Femur (tissue), 1 donor: ENCODE measurements around the gene CDKN2D.

Experiments
- DNase-seq: peaks from one replicate; pipeline ENCODE4 v3.0.0-alpha.2; 2017

CDKN2D gene

DNA sequence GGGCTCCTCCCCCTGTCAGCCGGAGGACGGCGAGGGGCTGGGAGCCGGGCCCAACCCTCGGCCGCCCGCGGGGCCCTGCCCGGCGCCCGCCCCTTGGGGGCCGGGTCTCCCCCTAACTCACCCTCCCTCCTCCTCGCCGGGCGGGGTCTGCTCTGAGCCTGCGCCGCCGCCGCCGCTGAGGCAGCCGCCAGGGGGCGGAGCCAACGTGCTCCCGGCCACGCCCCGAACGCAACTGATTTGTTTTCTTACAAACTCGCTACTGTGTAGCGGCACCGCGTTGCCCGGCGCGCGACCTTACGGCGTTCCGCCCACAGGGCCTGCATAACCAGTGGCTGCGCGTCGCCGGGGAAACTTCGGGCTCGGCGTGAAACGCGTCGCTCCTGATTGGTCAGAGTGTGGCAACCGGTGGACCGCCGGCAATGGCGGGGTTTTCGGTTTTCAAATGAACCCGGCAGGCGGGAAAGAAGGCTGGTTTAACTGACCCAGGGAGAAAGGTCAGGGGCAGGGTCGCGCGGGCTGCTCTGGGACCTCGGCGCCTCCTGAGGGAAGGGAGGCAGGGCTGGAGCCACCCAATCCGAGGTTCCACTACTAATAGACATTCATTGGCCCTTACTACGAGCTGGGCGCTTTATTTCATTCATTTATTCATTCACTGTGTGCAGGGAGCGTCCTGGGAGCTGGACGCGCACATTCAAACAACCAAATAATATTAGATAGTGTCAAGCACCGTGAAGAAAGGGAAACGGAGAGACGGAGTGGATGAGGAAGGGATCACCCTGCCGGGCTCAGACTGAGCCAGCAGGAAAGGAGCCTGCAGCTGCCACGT lies at the start of gene CDKN2D:
Gene CDKN2D (minus strand): TSS at position 154 of the 826 bp plus-strand sequence. CDS start 326 bp downstream, outside the sequence.
- DNase-seq, result peak; percentile 100

DNA sequence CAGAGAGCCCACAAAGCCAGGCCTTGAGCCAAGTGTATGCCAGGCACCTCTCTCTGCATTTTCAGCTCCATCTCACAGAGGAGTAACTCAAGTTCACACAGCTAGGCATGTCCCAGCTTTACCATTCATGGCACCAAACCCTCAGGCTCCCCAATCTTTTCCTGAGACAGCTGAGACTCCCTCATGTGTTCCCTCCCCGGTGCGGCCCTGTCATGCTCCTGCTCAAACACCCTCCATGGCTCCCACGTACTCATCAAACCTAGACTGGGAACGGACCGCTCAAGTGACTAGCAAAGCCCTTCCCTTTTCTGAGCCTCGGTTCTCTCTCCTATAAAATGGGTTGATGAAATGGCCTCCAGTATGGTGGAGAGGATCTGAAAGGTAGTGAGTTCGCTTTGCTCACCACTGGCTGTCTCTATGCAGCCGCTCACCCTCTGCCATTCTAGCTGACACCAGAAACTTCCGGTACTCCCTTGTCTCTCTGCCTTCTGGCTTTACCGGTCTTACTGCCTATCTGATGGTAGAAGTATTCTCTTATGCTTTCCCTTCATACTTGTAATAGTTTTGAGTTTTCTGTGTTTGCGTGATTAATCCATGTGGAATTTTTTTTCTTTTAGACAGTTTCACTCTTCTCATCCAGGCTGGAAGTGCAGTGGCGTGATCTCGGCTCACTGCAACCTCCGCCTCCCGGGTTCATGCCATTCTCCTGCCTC lies 48.8 kb upstream of the CDKN2D start:
- DNase-seq, result no peak

DNA sequence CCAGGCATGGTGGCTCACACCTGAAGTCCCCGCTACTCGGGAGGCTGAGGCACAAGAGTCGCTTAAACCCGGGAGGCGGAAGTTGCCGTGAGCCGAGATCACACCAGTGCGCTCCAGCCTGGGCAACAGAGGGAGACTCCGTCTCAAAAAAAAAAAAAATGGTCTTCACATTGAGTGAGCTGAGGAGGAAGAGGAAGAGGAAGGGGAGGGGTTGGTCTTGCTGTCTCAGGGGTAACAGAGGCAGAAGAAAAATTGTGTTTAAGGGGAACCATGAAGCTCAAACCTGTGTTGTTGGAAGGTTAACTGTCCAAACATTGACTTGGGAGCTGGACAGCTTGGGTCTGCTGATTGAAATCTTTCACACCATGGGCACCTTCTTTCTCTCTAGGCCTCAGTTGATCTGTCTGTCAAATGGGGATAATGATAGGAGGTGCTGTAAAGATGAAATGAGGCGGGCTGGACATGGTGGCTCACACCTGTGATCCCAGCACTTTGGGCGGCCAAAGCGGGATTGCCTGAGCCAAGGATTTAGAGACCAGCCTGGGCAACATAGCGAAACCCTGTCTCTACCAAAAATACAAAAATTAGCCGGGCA lies 46.7 kb upstream of the CDKN2D start:
- no peak for DNase-seq

DNA sequence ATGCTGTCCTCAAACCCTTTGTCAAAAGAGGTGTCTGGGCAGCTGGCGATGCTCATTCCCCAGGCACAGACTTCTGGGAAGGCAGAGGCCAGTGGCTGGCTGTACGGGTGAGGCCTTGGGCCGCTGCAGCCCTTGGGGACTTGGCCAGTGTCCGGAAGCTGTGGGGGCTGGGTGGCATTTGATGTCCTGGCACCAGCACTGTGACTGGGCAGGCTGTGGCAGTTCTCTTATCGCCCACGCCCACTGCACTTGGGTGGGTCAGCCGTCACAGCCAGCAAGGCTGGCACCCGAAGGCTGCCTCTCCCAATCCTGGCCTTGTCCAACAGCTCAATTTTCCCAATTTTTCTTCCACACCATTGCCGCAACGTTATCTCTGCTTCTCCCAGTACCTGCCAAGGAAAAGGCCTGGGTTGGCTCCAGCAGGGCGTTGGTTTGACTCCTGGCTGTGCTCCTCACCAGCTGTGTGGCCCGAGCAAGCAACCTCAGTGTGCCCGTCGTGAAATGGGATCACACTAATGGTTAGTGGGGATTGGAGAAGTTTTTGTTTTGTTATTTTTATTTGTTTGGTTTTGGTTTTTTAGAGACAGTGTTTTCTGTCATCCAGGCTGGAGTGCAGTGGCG lies 43.8 kb upstream of the CDKN2D start:
- peak; percentile 53 for DNase-seq

DNA sequence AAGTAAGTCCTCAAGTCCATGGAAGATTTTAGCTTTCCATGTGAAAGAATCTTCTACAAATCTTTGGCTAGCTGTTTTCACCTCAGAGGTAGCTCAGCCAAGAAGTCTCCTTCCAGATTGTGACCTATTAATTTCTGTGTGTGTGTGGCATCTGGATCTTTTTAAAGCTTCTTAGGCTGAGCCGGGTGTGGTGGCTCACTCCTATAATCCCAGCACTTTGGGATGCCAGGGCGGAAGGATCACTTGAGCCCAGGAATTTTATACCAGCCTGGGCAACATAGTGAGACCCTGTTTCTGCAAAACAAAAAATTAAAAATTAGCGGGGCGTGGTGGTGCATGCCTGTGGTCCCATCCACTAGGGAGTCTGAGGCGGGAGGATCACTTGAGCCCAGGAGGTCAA lies 43.1 kb upstream of the CDKN2D start:
- DNase-seq, result no peak

DNA sequence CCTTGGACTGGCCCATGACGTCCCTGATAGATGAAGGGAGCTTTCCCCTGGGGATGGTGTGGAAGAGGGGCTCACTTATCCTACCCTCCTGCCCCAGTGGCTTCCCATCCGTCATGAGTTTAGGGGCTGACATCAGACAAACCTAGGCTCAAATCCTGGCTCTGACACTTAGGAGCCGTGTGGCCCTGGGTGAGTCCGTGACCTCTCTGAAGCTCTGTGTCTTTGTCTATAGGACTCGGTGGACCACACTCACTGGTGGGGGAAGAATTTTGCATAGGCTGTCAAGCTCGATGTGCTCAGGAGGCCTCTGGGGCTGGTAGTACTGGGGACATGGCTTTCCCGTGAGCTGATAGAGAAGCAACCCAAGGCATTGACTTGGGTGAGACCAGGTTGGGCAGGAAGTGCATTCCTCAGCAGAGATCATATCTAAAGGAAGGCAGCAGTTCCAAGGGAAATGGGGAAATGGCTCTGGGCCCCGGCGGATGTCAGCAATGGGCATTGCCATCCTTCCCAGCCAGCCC lies 35.7 kb upstream of the CDKN2D start:
- no peak for DNase-seq

DNA sequence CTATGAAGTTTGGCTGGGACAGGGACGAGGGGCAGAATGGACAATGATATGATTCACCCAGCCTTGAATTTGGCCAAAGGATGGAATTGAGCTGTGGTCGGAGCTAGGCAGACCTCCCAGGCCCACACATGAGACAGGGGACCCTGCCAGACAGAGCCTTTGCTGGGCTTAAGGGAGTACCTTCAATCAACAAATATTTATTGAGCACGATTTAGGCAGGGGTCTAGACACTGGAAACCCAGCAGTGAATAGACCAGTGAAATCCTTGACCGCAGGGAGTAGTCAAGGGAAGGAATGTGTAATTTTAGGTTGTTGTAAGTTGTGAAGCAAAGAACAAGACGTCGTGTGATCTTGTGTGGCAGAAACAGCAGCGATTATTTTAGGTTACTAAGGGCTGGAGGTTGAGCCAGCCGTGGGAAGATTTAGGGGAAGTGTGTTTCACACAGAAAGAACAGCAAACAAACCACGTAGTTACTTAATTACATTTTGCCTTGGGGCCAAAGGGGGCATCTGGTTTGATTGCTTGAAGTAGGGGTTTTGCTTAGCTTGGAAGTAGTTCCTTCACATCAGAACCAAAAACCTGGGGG lies 35.2 kb upstream of the CDKN2D start:
- DNase-seq, result peak; percentile 64

DNA sequence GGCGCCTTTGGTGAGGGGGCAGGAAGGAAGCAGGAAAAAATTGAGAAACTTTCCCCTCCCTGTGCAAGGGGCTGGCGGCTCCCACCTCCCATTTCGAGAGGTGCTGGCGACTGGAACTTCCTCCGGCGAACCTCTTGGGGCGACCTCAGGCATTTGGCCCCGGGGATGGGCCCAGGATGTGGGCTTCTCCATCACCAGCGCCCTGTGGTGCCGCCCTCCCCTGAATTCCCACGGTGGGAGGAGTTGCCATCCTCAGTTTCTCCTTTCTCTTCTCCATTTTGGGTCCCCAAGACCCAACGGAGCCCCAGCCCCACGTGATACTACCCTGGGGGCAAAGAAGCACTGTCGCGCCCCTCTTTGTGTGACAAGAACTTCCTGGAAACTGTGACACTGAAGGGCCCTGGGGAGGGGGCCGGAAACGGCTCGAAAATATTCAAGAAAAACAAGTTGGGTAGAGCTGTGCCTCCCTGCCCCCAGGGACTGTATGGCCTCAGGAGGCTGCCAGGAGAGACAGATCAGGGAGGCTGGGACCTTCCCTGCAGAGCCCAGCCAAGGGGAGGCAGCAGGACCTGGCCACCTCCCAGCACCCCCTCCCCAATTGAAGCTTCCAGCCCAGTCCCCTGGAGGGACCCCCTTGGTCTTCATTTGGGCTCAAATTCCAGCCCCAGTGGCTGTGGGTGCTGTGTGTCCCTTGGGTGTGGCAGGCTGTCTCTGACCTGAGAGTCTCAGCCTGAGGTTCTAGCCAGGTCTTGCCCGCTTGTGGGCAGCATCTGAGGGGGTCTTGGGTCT lies 34.5 kb upstream of the CDKN2D start:
- peak; percentile 82 for DNase-seq

DNA sequence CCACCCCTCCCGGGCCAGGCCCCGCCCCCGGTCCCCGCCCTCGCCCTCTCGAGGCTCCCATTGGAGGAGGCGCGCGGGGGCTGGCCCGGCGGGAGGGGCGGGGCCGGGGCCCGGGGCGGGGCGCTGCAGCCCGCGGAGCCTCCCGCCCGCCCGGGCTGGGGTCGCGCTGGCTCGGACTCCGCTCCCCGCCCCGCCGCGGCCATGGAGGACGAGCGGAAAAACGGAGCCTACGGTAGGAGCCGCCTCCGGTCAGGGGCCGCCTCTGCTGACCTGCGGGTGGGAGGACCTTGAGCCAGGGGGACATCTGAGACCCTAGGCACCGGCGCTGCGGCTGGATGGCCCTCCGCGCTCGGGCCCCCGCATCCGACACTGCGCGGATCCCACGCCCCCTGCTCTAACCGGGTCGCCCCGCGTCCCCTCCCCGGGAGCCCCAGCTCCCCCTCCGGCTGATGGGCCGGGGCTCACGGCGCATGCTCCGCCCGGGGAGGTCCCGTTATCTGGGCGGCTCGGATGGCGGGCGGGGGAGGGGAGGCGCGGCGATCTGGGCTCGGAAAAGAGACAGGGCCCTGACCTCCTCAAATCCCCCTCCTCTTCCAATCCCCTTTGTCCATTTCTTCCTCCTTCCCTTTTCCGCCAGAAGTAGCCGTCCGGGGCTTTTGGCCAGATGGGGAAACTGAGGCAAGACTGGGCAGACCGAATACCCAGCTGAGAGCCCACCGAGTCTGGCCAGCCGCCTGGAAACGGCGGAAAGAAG lies 33.7 kb upstream of the CDKN2D start:
- peak; percentile 91 for DNase-seq

DNA sequence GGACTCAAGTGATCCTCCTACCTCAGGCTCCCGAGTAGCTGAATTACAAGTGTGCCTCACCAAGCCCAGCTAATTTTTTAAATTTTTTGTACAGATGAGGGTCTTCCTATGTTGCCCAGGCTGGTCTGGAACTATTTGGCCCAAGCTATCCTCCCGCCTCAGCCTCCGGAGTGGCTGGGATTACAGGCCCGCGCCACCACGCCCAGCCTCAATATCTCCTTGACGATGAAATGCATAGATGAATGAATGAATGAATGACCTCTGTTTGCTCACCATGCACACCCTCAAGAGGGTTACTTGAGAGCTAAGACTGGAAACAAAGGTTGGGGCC lies 33.2 kb upstream of the CDKN2D start:
- DNase-seq, result no peak

DNA sequence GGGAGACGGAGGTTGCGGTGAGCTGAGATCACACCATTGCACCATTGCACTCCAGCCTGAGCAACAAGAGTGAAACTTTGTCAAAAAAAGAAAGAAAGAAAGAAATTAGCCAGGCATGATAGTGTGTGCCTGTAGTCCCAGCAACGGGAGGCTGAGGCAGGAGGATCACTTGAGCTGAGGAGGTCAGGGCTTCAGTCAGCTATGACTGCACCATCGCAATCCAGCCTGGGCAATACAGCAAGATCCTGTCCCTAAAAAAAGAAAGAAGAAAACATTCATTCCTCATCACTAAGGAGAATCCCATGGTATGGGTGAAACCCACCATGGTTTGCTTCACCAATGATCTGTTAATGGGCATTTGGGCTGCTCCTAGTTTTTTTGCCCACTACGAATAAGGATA lies 31.4 kb upstream of the CDKN2D start:
- DNase-seq, result no peak

DNA sequence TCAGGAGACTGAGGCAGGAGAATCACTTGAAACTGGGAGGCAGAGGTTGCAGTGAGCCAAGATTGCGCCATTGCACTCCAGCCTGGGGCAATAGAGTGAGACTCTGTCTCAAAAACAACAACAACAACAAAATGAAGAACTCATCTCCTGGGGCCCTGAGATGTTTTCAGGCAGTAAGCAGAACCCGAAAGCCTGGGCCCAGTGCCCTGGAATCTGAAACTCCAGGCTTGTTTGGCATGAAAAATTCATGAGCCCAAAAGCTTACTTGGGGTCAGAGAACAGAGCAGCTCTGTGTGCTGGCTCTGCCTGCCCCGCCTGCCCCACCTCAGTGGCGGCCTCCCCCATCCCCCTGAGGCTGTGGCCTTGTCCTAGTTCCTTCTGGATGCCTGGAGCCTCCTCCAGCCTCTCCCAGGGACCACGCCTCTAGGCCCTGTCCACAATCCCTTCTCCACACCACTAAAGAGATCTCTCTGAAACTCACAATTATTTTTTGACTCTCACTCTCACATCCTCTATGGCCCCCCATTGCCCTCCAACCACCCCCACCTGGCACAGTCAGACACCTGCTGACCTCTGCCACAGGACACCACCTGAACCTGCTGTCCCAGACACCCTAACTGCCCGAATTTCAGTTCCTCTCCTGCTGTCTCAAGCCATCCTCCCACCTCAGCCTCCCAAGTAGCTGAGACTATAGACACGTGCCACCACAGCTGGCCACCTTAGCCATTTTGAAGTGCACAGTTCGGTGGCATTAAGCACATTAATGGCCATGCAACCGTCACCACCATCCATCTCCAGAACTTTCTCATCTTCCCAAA lies 25.2 kb upstream of the CDKN2D start:
- DNase-seq, result peak; percentile 56

DNA sequence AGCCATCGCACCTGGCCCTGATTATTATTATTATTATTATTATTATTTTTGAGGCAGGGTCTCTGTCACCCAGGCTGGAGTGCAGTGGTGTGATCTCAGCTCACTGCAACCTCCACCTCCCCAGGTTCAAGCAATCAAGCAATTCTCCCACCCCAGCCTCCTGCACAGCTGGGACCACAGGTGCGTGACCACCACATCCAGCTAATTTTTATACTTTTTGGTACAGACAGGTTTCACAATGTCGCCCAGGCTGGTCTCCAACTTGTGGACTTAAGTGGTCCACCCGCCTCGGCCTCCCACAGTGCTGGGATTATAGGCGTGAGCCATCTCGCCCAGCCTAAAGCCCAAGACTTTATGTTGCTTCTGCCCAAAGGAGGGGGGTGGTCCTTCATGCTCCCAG lies 24.4 kb upstream of the CDKN2D start:
- no peak for DNase-seq

DNA sequence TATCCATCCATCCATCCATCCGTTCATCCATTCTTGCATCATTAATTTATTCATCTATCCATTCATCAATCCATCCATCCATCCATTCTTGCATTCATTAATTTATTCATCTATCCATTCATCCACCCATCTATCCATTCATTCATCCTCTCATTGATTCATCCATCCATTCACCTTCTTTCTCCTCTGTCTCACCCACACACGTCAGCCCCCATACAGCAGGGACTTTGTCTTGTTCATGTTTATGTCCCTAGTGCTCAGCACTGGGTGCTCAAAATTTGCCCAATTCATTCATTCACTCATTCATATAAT lies 19.0 kb upstream of the CDKN2D start:
- DNase-seq, result no peak

DNA sequence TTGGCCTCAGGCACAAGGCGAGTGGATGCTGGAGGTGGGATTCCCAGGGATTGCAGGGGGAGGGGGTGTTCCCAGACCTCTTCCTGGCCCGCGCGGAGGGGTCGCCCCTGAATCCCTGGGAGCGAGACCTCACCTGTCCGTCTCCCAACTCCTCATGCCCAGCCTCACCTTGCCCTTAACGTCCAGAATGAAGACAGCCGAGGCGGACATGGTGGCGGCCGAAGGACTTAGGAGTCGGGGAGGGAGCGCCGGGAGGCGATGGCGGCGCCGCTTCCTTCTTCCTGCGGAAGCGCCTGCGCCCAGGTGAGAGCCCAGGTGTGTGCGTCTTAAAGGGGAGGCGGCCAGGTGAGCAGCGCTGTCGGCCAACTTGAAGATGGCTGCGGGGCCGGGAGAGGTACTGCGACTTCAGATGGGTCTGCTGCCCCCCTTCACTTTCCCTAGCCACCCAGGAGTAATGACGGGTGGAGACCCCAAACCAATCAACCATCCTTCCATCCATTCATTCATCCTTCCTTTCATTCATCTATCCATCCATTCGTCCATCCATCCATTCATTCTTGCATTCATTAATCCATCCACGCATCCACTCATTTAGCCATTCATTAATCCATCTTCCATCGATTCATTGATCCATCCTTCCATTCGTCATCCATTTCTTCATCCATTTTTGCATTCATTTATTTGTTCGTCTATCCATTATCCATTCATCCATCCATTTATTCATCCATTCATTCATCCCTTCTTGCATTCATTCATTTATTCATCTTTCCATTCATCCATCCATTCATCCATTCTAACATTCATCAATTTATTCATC lies 18.5 kb upstream of the CDKN2D start, which contains the start of gene AP1M2:
Gene AP1M2 (minus strand): TSS at position 291 of the 817 bp plus-strand sequence. CDS start 81 bp downstream, at position 210.
- DNase-seq, result no peak

DNA sequence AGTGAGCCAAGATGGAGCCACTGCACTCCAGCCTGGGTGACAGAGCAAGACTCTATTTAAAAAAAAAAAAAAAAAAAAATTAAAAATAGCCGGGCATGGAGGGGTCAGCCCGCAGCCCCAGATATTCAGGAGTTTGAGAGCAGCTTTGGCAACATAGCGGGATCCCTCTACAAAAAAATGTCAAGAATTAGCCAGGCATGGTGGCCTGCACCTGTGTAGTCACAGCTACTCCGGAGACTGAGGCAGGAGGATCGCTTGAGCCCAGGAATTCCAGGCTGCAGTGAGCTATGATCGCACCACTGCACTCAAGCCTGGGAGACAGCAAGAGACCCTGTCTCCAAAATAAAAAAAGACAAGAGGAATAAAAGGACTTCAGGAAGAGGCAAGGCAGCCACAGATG lies 17.6 kb upstream of the CDKN2D start:
- no peak for DNase-seq

DNA sequence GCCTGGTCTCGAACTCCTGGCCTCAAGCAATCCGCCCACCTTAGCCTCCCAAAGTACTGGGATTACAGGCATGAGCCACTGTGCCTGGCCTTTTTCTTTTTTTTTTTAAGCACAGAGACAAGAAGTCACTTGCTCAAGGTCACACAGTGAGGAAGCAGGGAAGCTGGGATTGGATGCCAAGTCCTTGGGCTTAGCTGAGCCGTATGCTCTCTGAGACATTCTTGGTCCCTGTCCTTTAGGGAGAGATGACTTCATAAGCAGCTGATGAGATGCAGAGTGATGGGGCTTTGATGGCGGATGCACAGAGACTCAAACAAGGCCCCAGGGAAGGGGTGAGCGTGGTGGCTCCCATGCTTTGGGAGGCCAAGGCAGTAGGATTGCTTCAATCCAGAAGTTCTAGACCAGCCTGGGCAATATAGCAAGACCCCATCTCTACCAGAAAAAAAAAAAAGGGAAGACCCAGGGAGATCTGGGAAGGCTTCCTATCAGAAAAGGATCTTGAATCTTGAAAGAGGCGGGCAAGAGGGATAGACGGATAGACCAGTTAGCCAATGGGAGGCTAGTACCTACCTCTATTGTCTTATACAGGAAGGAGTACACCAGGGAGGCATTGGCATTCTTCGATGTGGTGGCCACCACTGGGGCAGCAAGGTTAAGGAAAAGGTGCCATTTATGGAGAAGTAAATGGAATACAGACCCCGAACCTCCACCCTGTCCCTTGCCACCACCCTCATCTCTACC lies 14.4 kb upstream of the CDKN2D start:
- no peak for DNase-seq

DNA sequence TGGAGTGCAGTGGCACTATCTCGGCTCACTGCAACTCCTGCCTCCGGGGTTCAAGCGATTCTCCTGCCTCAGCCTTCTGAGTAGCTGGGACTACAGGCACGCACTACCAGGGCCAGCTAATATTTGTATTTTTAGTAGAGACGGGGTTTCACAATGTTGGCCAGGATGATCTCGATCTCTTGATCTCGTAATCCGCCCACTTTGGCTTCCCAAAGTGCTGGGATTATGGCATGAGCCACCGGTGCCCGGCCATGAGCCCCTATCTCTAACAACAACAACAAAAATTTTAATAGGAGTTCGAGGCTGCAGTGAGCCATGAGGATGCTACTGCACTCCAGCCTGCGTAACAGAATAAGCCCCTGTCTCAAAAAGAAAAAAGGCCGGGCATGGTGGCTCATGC lies 13.3 kb upstream of the CDKN2D start:
- DNase-seq, result no peak
